Endothelial cell (in vitro differentiated cells): ENCODE measurements around the gene METAP1. TPM values are rescaled to one million over a fixed set of nuclear protein-coding genes. Genes with fewer than 3 reads are reported as not detected.
A peak's percentile ranks its signal among the peaks of the same experiment; 100 is the strongest.
"Not testable (repeated sequence)": the region's sequence is repeated elsewhere in the genome, so short reads cannot be mapped to it uniquely, and the experiment has no call there.

ENCODE experiments used
- DNase-seq: peaks from one replicate; pipeline ENCODE4 v3.0.0; 2021; ENCODE audit warnings: low spot score
- H3K27ac Mint-ChIP-seq: one replicate; pipeline ENCODE4 v1.8.0; 2021; ENCODE audit warnings: mixed read lengths, inconsistent platforms; ENCODE audit not compliant: unreplicated experiment
- H3K27me3 Mint-ChIP-seq: one replicate; pipeline ENCODE4 v1.8.0; 2021; ENCODE audit warnings: mild to moderate bottlenecking, moderate library complexity, mixed read lengths, inconsistent platforms; ENCODE audit not compliant: unreplicated experiment
- H3K36me3 Mint-ChIP-seq: one replicate; pipeline ENCODE4 v1.8.0; 2021; ENCODE audit warnings: mild to moderate bottlenecking, low read depth, mixed read lengths, inconsistent platforms; ENCODE audit not compliant: unreplicated experiment
- H3K4me1 Mint-ChIP-seq: one replicate; pipeline ENCODE4 v1.8.0; 2021; ENCODE audit warnings: mild to moderate bottlenecking, mixed read lengths, inconsistent platforms; ENCODE audit not compliant: unreplicated experiment
- H3K4me3 Mint-ChIP-seq: one replicate; pipeline ENCODE4 v1.8.0; 2021; ENCODE audit warnings: mild to moderate bottlenecking, mixed read lengths, inconsistent platforms; ENCODE audit not compliant: unreplicated experiment
- H3K9me3 Mint-ChIP-seq: one replicate; pipeline ENCODE4 v1.8.0; 2021; ENCODE audit warnings: mixed read lengths, inconsistent platforms; ENCODE audit not compliant: unreplicated experiment
- CTCF ChIP-seq: fragments of 200-600 bp; sonication (generic); IDR thresholded peaks from one replicate; pipeline ENCODE4 v1.5.0; 2021; ENCODE audit warnings: antibody characterized with exemption; ENCODE audit not compliant: unreplicated experiment
- total RNA-seq: library from RNA; stranded (reverse); fragmentation: NEBNext Ultra II Directional; extraction: Animal tissue kit (Norgen Biotek cat#: 25700); gene quantifications from one replicate; pipeline ENCODE4 v1.2.1, GENCODE V29; 2021; ENCODE audit not compliant: unreplicated experiment

Gene METAP1
- total RNA-seq, 1 donor from 2014 or later, result 31.4 TPM

DNA sequence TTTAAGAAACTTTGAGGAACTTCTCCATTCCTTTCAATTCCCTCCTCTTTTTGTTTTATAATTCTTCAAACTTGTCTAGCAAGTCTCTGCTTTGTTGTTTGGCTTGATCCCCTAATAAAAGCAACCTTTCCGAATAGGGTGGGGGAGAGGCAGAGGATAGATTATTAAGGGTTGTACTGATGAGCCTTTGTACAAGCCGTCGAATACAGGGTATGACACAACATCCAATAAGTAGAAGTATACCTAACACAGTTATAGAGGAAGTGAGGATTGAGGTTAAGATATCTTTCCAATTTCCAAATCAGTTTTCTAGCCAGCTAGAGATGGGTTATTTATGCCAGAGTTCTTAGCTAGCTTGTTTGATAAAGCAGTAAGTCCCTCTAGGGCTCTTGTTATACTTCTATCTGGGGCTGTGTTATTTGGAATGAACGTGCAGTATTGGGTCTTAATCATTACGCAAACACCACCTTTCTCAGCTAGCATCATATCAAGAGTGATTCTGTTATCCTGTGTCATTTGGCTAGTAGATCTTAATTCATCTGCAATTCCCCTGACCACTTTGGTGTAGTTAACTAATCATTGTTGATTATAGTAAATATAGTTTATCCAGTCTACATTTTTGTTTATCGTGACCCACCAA, 18.5 kb downstream of the METAP1 start:
- H3K27ac Mint-ChIP-seq, result no peak overlapping the region
- no peak overlapping the region for H3K4me3 Mint-ChIP-seq
- H3K36me3 Mint-ChIP-seq, result peaks cover 9% of the 10 kb centered on the region

DNA sequence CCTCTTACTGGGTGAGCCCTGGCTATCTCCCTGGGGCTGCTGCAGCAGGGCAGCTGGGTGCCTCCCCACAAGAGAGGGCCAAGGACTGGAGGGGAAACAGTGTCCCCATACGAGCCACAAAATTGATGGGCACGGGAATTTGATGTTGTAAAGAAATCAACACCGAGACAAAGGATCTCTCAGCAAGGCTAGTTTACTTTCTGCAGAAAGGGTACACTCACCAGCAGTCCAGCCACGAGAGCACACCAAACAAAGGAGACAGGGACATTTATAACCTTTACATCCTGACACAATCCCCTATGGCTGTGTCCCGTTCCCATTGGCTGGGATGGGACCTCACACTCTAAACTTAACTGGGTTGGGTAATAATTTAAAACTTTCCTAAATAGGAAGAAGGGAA, 25.9 kb downstream of the METAP1 start:
- TF ChIP-seq CTCF, result no peak
- no peak overlapping the region for H3K27ac Mint-ChIP-seq

More for the DNA sequence above, 18.5 kb downstream of the METAP1 start:
- H3K27me3 Mint-ChIP-seq, result peaks cover 8% of the 10 kb centered on the region
- TF ChIP-seq CTCF, result no peak
- H3K4me1 Mint-ChIP-seq, result no peaks in the 10 kb centered on the region
- no peaks in the 10 kb centered on the region for H3K9me3 Mint-ChIP-seq
- no peak for DNase-seq

GRCh38 chr4:99022566-99022965, 27.0 kb downstream of the METAP1 start:
- H3K9me3 Mint-ChIP-seq, result peaks cover 12% of the 10 kb centered on the region
- peaks cover 38% of the 10 kb centered on the region for H3K36me3 Mint-ChIP-seq
- H3K27me3 Mint-ChIP-seq, result peaks cover 2% of the 10 kb centered on the region
- H3K4me1 Mint-ChIP-seq, result peaks cover 6% of the 10 kb centered on the region
- no peak for TF ChIP-seq CTCF
- H3K27ac Mint-ChIP-seq, result no peak overlapping the region
- H3K4me3 Mint-ChIP-seq, result no peak overlapping the region
- no peak for DNase-seq

More for the DNA sequence above, 25.9 kb downstream of the METAP1 start:
- Mint-ChIP-seq H3K4me3 (no peak overlapping the region), H3K4me1 (peaks cover 6% of the 10 kb centered on the region), H3K27me3 (peaks cover 2% of the 10 kb centered on the region), H3K9me3 (peaks cover 12% of the 10 kb centered on the region), H3K36me3 (peaks cover 38% of the 10 kb centered on the region)
- no peak for DNase-seq

- H3K4me3 Mint-ChIP-seq, H3K4me1 Mint-ChIP-seq, H3K27me3 Mint-ChIP-seq, DNase-seq, H3K27ac Mint-ChIP-seq: not testable (repeated sequence)
- peaks cover 37% of the 10 kb centered on the region for H3K36me3 Mint-ChIP-seq
- peaks cover 12% of the 10 kb centered on the region for H3K9me3 Mint-ChIP-seq
Measured at GRCh38 chr4:99023800-99024251, 28.3 kb downstream of the METAP1 start.

DNA sequence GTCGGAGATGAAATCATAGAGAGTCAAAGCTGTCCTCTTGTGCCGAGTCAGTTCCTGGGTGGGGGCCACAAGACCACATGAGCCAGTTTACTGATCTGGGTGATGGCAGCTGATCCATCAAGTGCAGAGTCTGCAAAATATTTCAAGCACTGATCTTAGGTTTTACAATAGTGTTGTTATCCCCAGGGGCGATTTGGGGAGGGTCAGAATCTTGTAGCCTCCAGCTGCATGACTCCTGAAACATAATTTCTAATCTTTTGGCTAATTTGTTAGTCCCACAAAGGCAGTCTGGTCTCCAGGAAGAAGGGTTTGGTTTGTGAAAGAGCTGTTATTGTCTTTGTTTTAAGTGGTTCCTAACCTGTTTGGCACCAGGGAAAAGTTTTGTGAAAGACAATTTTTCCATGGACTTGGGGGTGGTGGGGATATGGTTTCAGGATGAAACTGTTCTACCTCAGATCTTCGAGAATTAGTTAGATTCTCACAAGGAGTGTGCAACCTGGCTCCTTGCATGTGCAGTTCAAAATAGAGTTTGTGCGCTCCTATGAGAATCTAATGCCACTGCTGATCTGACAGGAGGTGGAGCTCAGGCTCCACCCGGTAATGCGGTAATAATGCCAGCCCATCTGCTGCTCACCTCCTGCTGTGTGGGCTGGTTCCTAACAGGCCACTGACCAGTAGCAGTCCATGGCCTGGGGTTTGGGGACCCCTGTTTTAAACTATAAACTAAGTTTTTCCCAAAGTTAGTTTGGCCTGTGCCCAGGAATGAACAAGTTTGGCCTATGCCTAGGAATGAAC, 29.2 kb downstream of the METAP1 start:
- TF ChIP-seq CTCF, result no peak
- peaks cover 30% of the 10 kb centered on the region for H3K36me3 Mint-ChIP-seq
- DNase-seq, result no peak
- peak overlapping the region; percentile 41 for H3K27ac Mint-ChIP-seq
- peaks cover 2% of the 10 kb centered on the region for H3K27me3 Mint-ChIP-seq
- H3K4me1 Mint-ChIP-seq, result peaks cover 6% of the 10 kb centered on the region
- H3K9me3 Mint-ChIP-seq, result peaks cover 12% of the 10 kb centered on the region
- H3K4me3 Mint-ChIP-seq, result no peak overlapping the region
